K562 (cell line): ENCODE results near the gene ZNF569. TPM values are rescaled to one million over a fixed set of nuclear protein-coding genes. Genes with fewer than 3 reads are reported as not detected.

Experiments used
- AFF4 ChIP-seq: sonication (generic); formaldehyde crosslinking; IDR thresholded peaks from 2 replicates; pipeline ENCODE4 v1.8.0; 2023; ENCODE audit warnings: mild to moderate bottlenecking, missing genetic modification reagents
- ATF2 ChIP-seq: sonication (generic); formaldehyde crosslinking; IDR thresholded peaks from 2 replicates; pipeline ENCODE4 v1.8.1; 2022; ENCODE audit warnings: missing genetic modification reagents
- ATF7 ChIP-seq: fragments of 450-650 bp; IDR thresholded peaks from 2 replicates; pipeline ENCODE4 v1.7.1; 2014; ENCODE audit warnings: mild to moderate bottlenecking, moderate library complexity
- CC2D1A ChIP-seq: fragments of 450-650 bp; IDR thresholded peaks from 2 replicates; pipeline ENCODE4 v1.6.1; 2017; ENCODE audit warnings: mild to moderate bottlenecking
- DNMT1 ChIP-seq: fragments of 450-650 bp; IDR thresholded peaks from 2 replicates; pipeline ENCODE4 v1.6.1; 2016; ENCODE audit warnings: antibody characterized with exemption, mild to moderate bottlenecking
- GABPA ChIP-seq: fragments of 200-800 bp; sonication (Bioruptor generic); conservative IDR thresholded peaks from 2 replicates; pipeline ENCODE4 v1.6.1; 2016; ENCODE audit warnings: low read depth, missing genetic modification characterization, missing compliant biosample characterization
- KLF16 ChIP-seq: IDR thresholded peaks from 2 replicates; pipeline ENCODE4 v1.6.1; 2016; ENCODE audit warnings: antibody characterized with exemption
- MLX ChIP-seq, 2 experiments: fragments of 450-650 bp in 1 of 2; sonication (generic) in 1 of 2; formaldehyde crosslinking; conservative IDR thresholded peaks; 2 replicates each; pipeline versions ENCODE4 v1.4.0 to v1.8.1; 2020 to 2022; ENCODE audit warnings: mild to moderate bottlenecking in 1 of 2, missing genetic modification reagents in 1 of 2
- NCOA1 ChIP-seq: fragments of 450-650 bp; IDR thresholded peaks from 2 replicates; pipeline ENCODE4 v1.6.1; 2016; ENCODE audit warnings: low read depth
- POLR3G ChIP-seq: IDR thresholded peaks from 2 replicates; pipeline ENCODE4 v1.6.1; 2011; ENCODE audit not compliant: insufficient read length, insufficient replicate concordance; ENCODE audit errors: extremely low read depth
- PRDM10 ChIP-seq: fragments of 450-650 bp; IDR thresholded peaks from 2 replicates; pipeline ENCODE4 v1.6.1; 2018; ENCODE audit not compliant: partially characterized antibody
- RUNX1 ChIP-seq: sonication (generic); IDR thresholded peaks from 2 replicates; pipeline ENCODE4 v1.6.1; 2016; ENCODE audit warnings: antibody characterized with exemption, low read depth
- ZBTB49 ChIP-seq: sonication (generic); formaldehyde crosslinking; IDR thresholded peaks from 2 replicates; pipeline ENCODE4 v1.8.0; 2022; ENCODE audit warnings: missing genetic modification reagents, mild to moderate bottlenecking, borderline replicate concordance
- ZNF174 ChIP-seq: fragments of 250-450 bp; sonication (Bioruptor Pico); IDR thresholded peaks from 2 replicates; pipeline ENCODE4 v1.4.0; 2020; ENCODE audit warnings: mild to moderate bottlenecking
- ZNF707 ChIP-seq: fragments of 250-450 bp; sonication (Bioruptor Pico); conservative IDR thresholded peaks from 2 replicates; pipeline ENCODE4 v1.8.0; 2022; ENCODE audit warnings: inconsistent platforms, mild to moderate bottlenecking, moderate library complexity
- polyA plus RNA-seq, 8 experiments: library from polyadenylated mRNA; depleted of rRNA in 4 of 8; stranded (reverse) in 5 of 8; unstranded in 3 of 8; fragments of >200 nt; fragmentation: Nextera tagmentation in 2 of 8; fragmentation: Illumina TruSeq in 1 of 8; extraction: Ambion mirVana in 2 of 8; extraction: Trizol in 1 of 8; gene quantifications; 2 replicates each; pipeline versions ENCODE4 v1.2.1 to v1.2.3, GENCODE V29; 2011 to 2014; ENCODE audit warnings: inconsistent platforms in 1 of 8, missing spikeins in 1 of 8
- total RNA-seq, 7 experiments: library from RNA; depleted of rRNA in 6 of 7; stranded (reverse); fragments of >200 nt in 6 of 7; fragmentation: Illumina TruSeq in 2 of 7; extraction: Trizol in 2 of 7; gene quantifications; 2 replicates each; pipeline versions ENCODE4 v1.2.1 to v1.2.3, GENCODE V29; 2011 to 2021; ENCODE audit warnings: low replicate concordance in 1 of 7

The ZNF569 gene
- total and polyA plus RNA-seq, 9 of the 15 experiments (the other 6 are each of a cell fraction or from before 2014, with no cell fraction given): 2.1 to 5.7 (median 4.5) TPM

GRCh38 chr19:37466798-37467607 lies at the start of gene ZNF569 (continued):
- no peak for TF ChIP-seq ZBTB49 (CRISPR knock-in tag)
- no peak for TF ChIP-seq CC2D1A
- TF ChIP-seq ZNF707 (CRISPR knock-in tag): no peak
- TF ChIP-seq AFF4 (CRISPR knock-in tag): no peak
- TF ChIP-seq DNMT1: no peak
- TF ChIP-seq ZNF174: no peak
- TF ChIP-seq ATF7: peak; percentile 61; the same call in 1 of the 2 replicates
- no peak for TF ChIP-seq POLR3G
- no peak for TF ChIP-seq PRDM10
- TF ChIP-seq KLF16: no peak
- TF ChIP-seq ATF2: no peak
- no peak for TF ChIP-seq RUNX1
- TF ChIP-seq MLX (CRISPR knock-in tag; conservative IDR thresholded peaks at IDR 0.05): no peak
- peak; percentile 96 for TF ChIP-seq GABPA (tag)
- peak; percentile 95 for TF ChIP-seq NCOA1
